Measurements from ENCODE around the gene CERK.

The CERK gene

DNA sequence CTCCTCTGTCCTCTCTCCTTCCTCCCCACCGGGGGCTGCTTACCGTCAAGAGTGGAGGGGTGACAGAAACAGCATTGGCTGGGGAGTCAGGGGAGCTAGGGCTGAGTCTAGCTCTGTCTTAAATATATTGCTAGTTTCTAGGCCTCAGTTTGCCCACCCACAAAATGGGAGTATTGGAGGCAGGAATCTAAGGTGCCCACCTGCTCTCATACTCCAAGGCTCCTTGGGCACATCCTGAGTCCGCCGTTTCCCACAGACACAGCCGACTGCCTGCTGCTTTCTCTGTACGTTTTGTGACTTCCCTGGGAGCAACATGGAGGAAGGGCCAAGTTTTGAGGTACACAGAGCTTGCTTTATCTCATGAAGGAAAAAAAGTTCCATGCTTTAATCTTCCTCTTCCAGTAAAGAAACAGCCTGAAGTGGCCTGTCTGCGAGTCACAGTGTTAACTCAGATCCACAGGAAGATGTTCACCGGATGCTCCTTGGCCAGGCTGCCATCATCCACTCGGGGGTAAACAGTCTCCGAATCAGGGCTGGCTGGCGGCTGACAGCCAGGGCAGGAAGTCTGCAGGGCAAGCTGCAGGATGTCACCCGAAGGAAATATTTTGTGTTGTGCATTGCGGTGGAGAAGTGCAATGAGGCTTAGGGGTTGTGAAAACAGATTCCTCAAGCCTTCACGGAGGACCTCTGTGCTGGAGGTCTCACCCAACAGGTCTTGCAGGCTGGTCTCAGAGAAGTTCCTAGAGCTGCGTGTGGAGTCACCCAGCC, 11.0 kb upstream of the CERK start:
- Histone ChIP-seq H3K4me3 (no peak overlapping the region), H3K27ac (no peak overlapping the region)
- no peak for DNase-seq (ENCODE audit: low spot score)
- no peak for TF ChIP-seq CTCF (IDR thresholded peaks at IDR 0.05)

DNA sequence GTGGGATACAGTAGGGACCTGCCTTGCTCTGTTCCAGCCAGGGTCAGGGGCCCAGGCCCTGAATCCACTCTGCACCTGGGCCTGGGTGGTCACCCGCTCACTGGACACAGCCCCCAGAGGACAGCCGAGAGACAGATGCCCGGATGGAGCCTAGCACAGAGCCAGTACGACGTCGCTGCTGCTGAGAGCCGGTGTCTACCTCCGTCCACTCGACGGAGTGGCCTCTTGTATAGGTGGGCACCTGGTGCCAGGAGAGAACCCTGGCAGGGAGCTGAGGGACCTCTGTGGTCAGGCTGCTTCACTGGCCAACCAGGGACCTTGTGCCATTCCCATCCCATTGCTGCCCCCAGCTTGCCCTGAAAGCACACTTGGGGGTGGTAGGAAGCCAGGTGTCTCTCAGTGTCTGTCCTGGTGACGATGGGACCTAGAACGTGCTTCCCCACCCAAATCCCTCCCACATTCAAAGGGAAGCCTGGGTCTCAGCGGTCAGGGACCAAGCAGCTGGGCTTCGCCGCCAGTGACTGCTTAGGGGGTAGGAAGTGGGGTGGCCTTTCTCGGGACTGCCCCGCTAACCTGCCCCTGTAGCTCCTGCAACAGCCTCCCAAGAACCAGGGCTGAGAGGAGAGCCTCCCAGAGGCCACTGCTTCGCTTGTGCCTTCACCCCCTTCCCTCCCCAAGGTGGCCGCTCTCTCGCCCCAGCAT, 10.3 kb upstream of the CERK start:
- Histone ChIP-seq H3K4me3 (no peak overlapping the region), H3K27ac (no peak overlapping the region)
- TF ChIP-seq CTCF (IDR thresholded peaks at IDR 0.05) = no peak
- no peak for DNase-seq (ENCODE audit: low spot score)

DNA sequence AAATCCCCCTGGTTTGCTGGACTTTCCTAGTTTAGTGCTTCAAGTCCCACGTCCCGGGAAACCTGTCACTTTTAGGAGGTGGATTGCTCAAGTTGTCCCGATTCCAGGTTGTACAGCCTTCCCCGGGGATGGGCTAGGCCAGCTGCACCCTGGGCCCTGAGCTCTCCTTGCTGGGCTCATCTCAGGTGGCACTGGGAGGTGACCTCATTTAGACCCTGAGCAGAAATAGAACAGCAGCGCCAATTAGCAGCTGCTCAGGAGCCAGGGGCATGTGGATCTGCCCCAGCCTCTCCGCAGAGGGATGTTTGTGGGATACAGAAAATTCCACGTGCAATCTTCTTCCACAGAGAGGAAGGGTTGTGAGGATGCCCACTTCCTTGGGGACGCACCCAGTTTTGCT, 9.6 kb upstream of the CERK start:
- no peak for DNase-seq (ENCODE audit: low spot score)
- no peak overlapping the region for H3K4me3 ChIP-seq
- TF ChIP-seq CTCF (IDR thresholded peaks at IDR 0.05) = no peak
- no peak overlapping the region for H3K27ac ChIP-seq

GRCh38 chr22:46746620-46747019, 8.6 kb upstream of the CERK start:
- Histone ChIP-seq H3K27ac (no peak overlapping the region), H3K4me3 (no peak overlapping the region)
- no peak for DNase-seq (ENCODE audit: low spot score)
- no peak for TF ChIP-seq CTCF (IDR thresholded peaks at IDR 0.05)

GRCh38 chr22:46746192-46746591, 8.1 kb upstream of the CERK start:
- DNase-seq (ENCODE audit: low spot score) = no peak

GRCh38 chr22:46744581-46744980, 6.5 kb upstream of the CERK start:
- no peak overlapping the region for H3K4me3 ChIP-seq
- TF ChIP-seq CTCF (IDR thresholded peaks at IDR 0.05) = no peak
- DNase-seq (ENCODE audit: low spot score) = no peak
- no peak overlapping the region for H3K27ac ChIP-seq

More at GRCh38 chr22:46746192-46746591, 8.1 kb upstream of the CERK start:
- Histone ChIP-seq H3K27ac (no peak overlapping the region), H3K4me3 (no peak overlapping the region)
- no peak for TF ChIP-seq CTCF (IDR thresholded peaks at IDR 0.05)
